GM12891 (cell line): ENCODE results near the gene SEPTIN10.
"Not testable (repeated sequence)": the region's sequence is repeated elsewhere in the genome, so short reads cannot be mapped to it uniquely, and the experiment has no call there.

Source experiments
- DNase-seq: peaks from one replicate; pipeline ENCODE4 v3.0.0; 2011; ENCODE audit warnings: low spot score; ENCODE audit not compliant: insufficient read length
- FAIRE-seq: peaks from 2 replicates; lab custom pipeline; 2011; peaks lifted over from hg19 to GRCh38; lab: Jason Lieb, UNC
- PAX5 ChIP-seq: IDR thresholded peaks from 2 replicates; pipeline ENCODE4 v1.6.1; 2011; ENCODE audit warnings: low read length, moderate library complexity, mild to moderate bottlenecking; ENCODE audit not compliant: insufficient read depth, severe bottlenecking
- POLR2A ChIP-seq: IDR thresholded peaks from 2 replicates; pipeline ENCODE4 v1.6.1; 2011; ENCODE audit warnings: low read depth, low read length, control low read depth
- POLR2AphosphoS5 ChIP-seq: IDR thresholded peaks from 2 replicates; pipeline ENCODE4 v1.6.1; 2011; ENCODE audit warnings: low read depth, low read length, control low read depth
- POU2F2 ChIP-seq: IDR thresholded peaks from 2 replicates; pipeline ENCODE4 v1.6.1; 2011; ENCODE audit warnings: low read depth, mild to moderate bottlenecking, control low read depth, low read length, moderate library complexity
- SPI1 ChIP-seq: IDR thresholded peaks from 2 replicates; pipeline ENCODE4 v1.6.1; 2011; ENCODE audit warnings: low read depth, low read length, control low read depth
- TAF1 ChIP-seq: IDR thresholded peaks from 2 replicates; pipeline ENCODE4 v1.6.1; 2011; ENCODE audit warnings: low read depth, low read length, control low read depth

SEPTIN10 gene

GRCh38 chr2:109582928-109583895, 30.6 kb downstream of the SEPTIN10 start:
- TF ChIP-seq POU2F2 = no peak
- TF ChIP-seq TAF1 = no peak
- TF ChIP-seq POLR2A = no peak
- TF ChIP-seq PAX5 = no peak
- no peak for TF ChIP-seq POLR2AphosphoS5
- no peak for TF ChIP-seq SPI1
- FAIRE-seq (no peak), DNase-seq (no peak)

- DNase-seq, FAIRE-seq: not testable (repeated sequence)
Observed at GRCh38 chr2:109577630-109578029, 36.1 kb downstream of the SEPTIN10 start.

- TF ChIP-seq SPI1 = no peak
- no peak for TF ChIP-seq POLR2A
- TF ChIP-seq TAF1 = no peak
- TF ChIP-seq PAX5 = no peak
- no peak for TF ChIP-seq POU2F2
- TF ChIP-seq POLR2AphosphoS5 = no peak
- FAIRE-seq (no peak), DNase-seq (no peak)
Observed at GRCh38 chr2:109575373-109575772, 38.4 kb downstream of the SEPTIN10 start.

- no peak for FAIRE-seq
- TF ChIP-seq SPI1 (no peak), POU2F2 (no peak), PAX5 (no peak), POLR2AphosphoS5 (no peak), POLR2A (no peak), TAF1 (no peak)
- DNase-seq = no peak
Observed at GRCh38 chr2:109563980-109564550, 49.7 kb downstream of the SEPTIN10 start.

GRCh38 chr2:109563288-109563687, 50.5 kb downstream of the SEPTIN10 start:
- TF ChIP-seq POLR2AphosphoS5 (no peak), SPI1 (no peak), PAX5 (no peak), POLR2A (no peak), TAF1 (no peak), POU2F2 (no peak)
- DNase-seq (no peak), FAIRE-seq (no peak)

GRCh38 chr2:109562421-109562820, 51.3 kb downstream of the SEPTIN10 start:
- TF ChIP-seq TAF1 (no peak), POU2F2 (no peak), PAX5 (no peak), POLR2AphosphoS5 (no peak), SPI1 (no peak), POLR2A (no peak)
- no peak for DNase-seq
- FAIRE-seq = no peak

- DNase-seq (no peak), FAIRE-seq (no peak)
- TF ChIP-seq POU2F2 (no peak), POLR2A (no peak)
Observed at GRCh38 chr2:109560265-109560664, 53.5 kb downstream of the SEPTIN10 start.

GRCh38 chr2:109558076-109558882, 55.5 kb downstream of the SEPTIN10 start:
- FAIRE-seq (no peak), DNase-seq (no peak)
- TF ChIP-seq POLR2AphosphoS5 (no peak), TAF1 (no peak), POU2F2 (no peak), SPI1 (no peak), POLR2A (no peak), PAX5 (no peak)

- no peak for TF ChIP-seq POLR2AphosphoS5
- TF ChIP-seq POU2F2 = no peak
- no peak for TF ChIP-seq SPI1
- no peak for DNase-seq
- no peak for FAIRE-seq
Observed at GRCh38 chr2:109557309-109557708, 56.5 kb downstream of the SEPTIN10 start.

- DNase-seq = no peak
- TF ChIP-seq TAF1 = no peak
- TF ChIP-seq POLR2A = no peak
- no peak for TF ChIP-seq SPI1
- TF ChIP-seq PAX5 = no peak
- TF ChIP-seq POLR2AphosphoS5 = no peak
- no peak for TF ChIP-seq POU2F2
- FAIRE-seq = no peak
Observed at GRCh38 chr2:109555346-109555900, 58.3 kb downstream of the SEPTIN10 start.
